ENCODE results near the gene NR3C1.

Gene NR3C1

DNA sequence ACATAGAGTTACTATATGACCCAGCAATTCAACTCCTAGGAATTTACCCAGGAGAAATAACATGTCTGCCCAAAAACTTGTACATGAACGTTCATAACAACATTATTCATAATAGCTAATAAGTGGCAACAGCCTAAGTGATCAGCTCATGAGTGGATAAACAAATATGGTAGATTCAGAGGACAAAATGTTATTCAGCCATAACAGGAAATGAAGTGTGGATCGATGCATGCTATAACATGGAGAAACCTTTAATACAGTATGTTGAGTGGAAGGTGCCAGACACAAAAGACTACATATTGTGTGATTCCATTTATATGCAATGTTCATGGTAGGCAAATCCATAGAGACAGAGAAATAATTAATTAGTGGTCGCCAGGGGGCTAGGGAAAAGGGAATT is 22.3 kb upstream of the NR3C1 start:
- H3K27ac ChIP-seq = no peak overlapping the region
- no peak for TF ChIP-seq ZFX (IDR thresholded peaks at IDR 0.05; ENCODE audit: borderline replicate concordance)

GRCh38 chr5:143418140-143418866 is 14.8 kb upstream of the NR3C1 start:
- TF ChIP-seq CTCF (IDR thresholded peaks at IDR 0.05) = no peak
- TF ChIP-seq ZFX (IDR thresholded peaks at IDR 0.05; ENCODE audit: borderline replicate concordance) = no peak
- H3K27ac ChIP-seq = peak overlapping the region; percentile 30

DNA sequence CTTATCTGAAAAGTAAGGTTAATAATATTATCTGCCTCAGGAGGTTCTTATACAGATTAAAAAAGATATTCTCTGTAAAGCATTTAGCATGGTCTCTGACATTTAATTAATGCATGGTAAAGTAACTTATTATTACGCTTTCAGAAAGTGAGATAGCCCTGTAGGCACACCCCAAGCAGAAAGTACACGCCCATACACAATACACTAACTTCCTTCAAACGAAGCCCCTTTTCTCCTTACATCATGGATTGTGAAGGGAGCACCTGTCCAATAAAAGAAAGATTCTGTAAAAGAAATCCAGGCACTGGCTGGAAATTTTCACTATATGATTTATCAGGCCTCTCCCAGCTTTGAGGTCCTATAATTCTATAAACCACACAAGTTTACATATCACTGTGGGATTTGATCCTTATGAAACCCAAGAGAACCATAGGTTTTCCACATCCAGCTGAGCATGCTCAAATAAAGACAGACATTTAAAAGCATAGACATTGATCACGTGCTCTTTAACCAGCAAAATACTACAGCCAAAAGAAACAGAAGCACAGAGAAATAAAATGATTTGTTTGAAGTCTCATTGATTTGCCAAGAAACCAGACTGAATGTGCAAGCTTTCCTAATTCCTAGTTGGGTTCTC is 14.1 kb upstream of the NR3C1 start:
- peak overlapping the region; percentile 30 for H3K27ac ChIP-seq
- TF ChIP-seq CTCF (IDR thresholded peaks at IDR 0.05) = no peak
- TF ChIP-seq ZFX (IDR thresholded peaks at IDR 0.05; ENCODE audit: borderline replicate concordance) = no peak

GRCh38 chr5:143416411-143416810 is 12.9 kb upstream of the NR3C1 start:
- TF ChIP-seq ZFX (IDR thresholded peaks at IDR 0.05; ENCODE audit: borderline replicate concordance) (no peak), CTCF (IDR thresholded peaks at IDR 0.05) (no peak)
- no peak overlapping the region for H3K27ac ChIP-seq

DNA sequence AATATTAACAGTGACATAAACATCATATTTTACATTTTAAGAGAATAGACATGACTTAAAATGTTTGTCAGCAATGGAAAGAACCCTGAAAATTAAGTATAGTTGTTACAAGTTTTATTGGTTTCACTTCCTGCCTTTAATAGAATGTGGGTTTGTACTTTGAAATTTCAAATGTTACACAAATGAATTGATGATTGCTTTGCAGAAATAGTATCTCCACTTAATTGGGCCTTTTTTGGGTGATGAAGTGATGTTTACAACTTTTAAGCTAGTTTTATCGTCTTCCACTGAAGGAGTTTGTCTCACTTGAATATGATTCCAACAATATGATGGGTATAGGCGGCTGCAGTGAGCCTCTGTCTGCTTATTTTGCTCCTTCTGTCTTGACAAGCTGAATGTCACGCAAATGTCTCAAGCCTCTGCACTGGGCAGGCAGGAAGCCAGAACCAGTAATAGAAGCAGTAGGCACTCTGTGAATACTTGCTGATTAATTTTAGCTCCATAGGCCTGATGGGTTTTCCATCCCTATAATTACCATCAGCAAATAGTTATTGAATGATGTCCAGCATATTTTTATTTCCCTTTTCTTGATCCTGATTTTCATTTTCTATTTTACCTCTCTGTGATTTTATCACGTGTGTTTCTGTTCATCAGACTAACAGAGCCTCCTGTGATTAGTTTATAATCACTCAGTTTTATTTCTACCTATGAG is 10.6 kb upstream of the NR3C1 start:
- no peak for TF ChIP-seq CTCF (IDR thresholded peaks at IDR 0.05)
- no peak for TF ChIP-seq ZFX (IDR thresholded peaks at IDR 0.05; ENCODE audit: borderline replicate concordance)
- no peak overlapping the region for H3K27ac ChIP-seq

- TF ChIP-seq CTCF (IDR thresholded peaks at IDR 0.05) (no peak), ZFX (IDR thresholded peaks at IDR 0.05; ENCODE audit: borderline replicate concordance) (no peak)
- no peak overlapping the region for H3K27ac ChIP-seq
Observed at GRCh38 chr5:143412661-143413342, 9.3 kb upstream of the NR3C1 start.

DNA sequence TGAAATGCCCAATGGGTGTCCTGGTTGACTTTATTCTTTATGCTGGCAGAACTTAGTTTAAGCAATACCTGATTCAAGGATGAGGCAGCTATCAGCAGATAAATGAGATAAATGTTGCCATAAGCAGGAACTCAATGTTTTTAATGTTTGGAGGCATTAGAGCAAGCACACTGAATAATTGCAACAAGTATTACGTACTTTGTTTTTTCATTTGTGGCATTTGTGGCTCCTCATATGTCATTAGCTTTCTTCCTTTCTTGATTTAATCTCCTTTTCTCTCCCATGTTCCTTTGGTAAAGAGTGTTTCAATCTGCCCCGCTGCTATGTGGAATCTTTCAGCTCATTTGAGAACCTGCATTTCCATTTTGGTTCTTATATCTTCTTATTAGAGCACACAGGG is 6.4 kb upstream of the NR3C1 start:
- no peak overlapping the region for H3K27ac ChIP-seq
- TF ChIP-seq CTCF (IDR thresholded peaks at IDR 0.05) (no peak), ZFX (IDR thresholded peaks at IDR 0.05; ENCODE audit: borderline replicate concordance) (no peak)

All from 22Rv1 (cell line).